Type B pancreatic cell (in vitro differentiated cells): Measurements from ENCODE around the gene SGMS1. TPM values are rescaled to one million over a fixed set of nuclear protein-coding genes. Genes with fewer than 3 reads are reported as not detected.
A peak's percentile ranks its signal among the peaks of the same experiment; 100 is the strongest.
"Not testable (repeated sequence)": the region's sequence is repeated elsewhere in the genome, so short reads cannot be mapped to it uniquely, and the experiment has no call there.

Experiments used
- DNase-seq: peaks from one replicate; pipeline ENCODE4 v3.0.0; 2021; ENCODE audit warnings: mixed read lengths; ENCODE audit not compliant: unreplicated experiment; ENCODE audit errors: extremely low spot score
- H3K27ac Mint-ChIP-seq: 2 replicates; pipeline ENCODE4 v1.8.0; 2021; ENCODE audit warnings: mild to moderate bottlenecking, mixed read lengths
- H3K27me3 Mint-ChIP-seq: 2 replicates; pipeline ENCODE4 v1.8.0; 2021; ENCODE audit warnings: mixed read lengths
- H3K36me3 Mint-ChIP-seq: 2 replicates; pipeline ENCODE4 v1.8.0; 2021; ENCODE audit warnings: mixed read lengths
- H3K4me1 Mint-ChIP-seq: one replicate; pipeline ENCODE4 v1.8.0; 2021; ENCODE audit warnings: mixed read lengths; ENCODE audit not compliant: unreplicated experiment
- H3K4me3 Mint-ChIP-seq: 2 replicates; pipeline ENCODE4 v1.8.0; 2021; ENCODE audit warnings: mild to moderate bottlenecking, mixed read lengths
- H3K9me3 Mint-ChIP-seq: 2 replicates; pipeline ENCODE4 v1.8.0; 2021; ENCODE audit warnings: mixed read lengths
- CTCF ChIP-seq: fragments of 200-600 bp; sonication (generic); conservative IDR thresholded peaks from 2 replicates; pipeline ENCODE4 v1.5.0; 2021; ENCODE audit warnings: antibody characterized with exemption, mild to moderate bottlenecking
- total RNA-seq: library from RNA; stranded (reverse); gene quantifications from 2 replicates; pipeline ENCODE4 v1.2.1, GENCODE V29; 2021; ENCODE audit warnings: low replicate concordance

SGMS1 gene
- total RNA-seq, 1 donor from 2014 or later: 15.1 TPM

- Mint-ChIP-seq H3K4me3 (no peak overlapping the region), H3K4me1 (peaks cover 4% of the 10 kb centered on the region), H3K27ac (no peak overlapping the region), H3K9me3 (no peaks in the 10 kb centered on the region), H3K36me3 (no peaks in the 10 kb centered on the region), H3K27me3 (no peaks in the 10 kb centered on the region)
- no peak for DNase-seq
- TF ChIP-seq CTCF: no peak
These were observed 82.4 kb downstream of the SGMS1 start for GRCh38 chr10:50541317-50541716.

DNA sequence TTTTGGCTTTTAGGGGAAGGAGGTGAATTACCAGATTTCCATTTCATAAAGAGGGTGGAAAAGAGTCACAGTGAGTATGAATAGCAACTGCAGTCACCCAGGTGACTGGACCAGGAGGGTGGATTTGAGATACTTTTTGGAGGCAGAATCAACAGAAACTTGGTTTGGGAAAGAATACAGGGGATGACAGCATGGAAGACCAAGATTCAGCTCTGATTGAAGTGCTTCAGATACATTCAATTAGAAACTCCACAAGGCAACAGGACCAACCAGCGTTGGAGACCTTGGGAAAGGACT, 83.0 kb downstream of the SGMS1 start:
- no peaks in the 10 kb centered on the region for H3K9me3 Mint-ChIP-seq
- H3K27me3 Mint-ChIP-seq: no peaks in the 10 kb centered on the region
- H3K27ac Mint-ChIP-seq: no peak overlapping the region
- H3K4me1 Mint-ChIP-seq: peaks cover 4% of the 10 kb centered on the region
- no peak for TF ChIP-seq CTCF
- no peaks in the 10 kb centered on the region for H3K36me3 Mint-ChIP-seq
- no peak for DNase-seq
- H3K4me3 Mint-ChIP-seq: no peak overlapping the region

DNA sequence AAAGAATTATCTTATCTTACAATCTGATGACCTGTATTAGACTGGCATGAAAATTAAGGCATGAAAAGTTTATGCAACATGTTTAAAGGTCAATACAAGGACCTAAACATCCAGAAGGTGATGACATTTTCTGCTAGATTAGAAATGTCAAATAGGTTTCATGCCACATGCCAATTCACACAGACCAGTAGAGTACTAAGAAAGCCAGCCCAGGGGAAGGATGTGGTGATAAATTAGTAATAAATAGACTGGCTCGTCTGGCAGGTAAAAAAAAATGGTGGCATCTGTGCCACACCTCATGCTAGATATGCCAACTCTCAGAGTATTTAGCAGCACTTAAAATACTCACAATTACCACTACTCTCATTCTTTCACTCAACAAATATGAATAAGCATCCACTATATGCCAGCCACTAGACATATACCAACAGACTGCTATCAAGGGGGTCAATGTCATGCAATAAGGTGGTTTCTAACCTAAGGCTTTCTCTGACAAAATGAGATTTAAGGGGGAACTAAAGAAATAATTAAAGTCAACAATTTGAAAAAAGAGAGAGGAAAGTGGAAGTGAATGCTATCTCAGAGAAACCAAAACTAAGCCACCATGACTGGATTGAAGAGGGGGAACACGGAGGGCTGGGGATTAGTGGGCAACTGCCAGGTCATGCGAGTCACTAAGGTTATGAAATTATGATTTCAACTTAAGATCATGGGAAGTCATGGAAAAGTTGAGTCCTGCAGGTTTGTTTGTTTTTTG, 83.5 kb downstream of the SGMS1 start:
- Mint-ChIP-seq H3K4me1 (peaks cover 4% of the 10 kb centered on the region), H3K4me3 (no peak overlapping the region), H3K9me3 (no peaks in the 10 kb centered on the region), H3K27me3 (no peaks in the 10 kb centered on the region), H3K27ac (no peak overlapping the region), H3K36me3 (no peaks in the 10 kb centered on the region)
- DNase-seq: no peak
- no peak for TF ChIP-seq CTCF

GRCh38 chr10:50538555-50539398, 85.0 kb downstream of the SGMS1 start:
- H3K27me3 Mint-ChIP-seq: no peaks in the 10 kb centered on the region
- peaks cover 4% of the 10 kb centered on the region for H3K4me1 Mint-ChIP-seq
- no peak for DNase-seq
- H3K4me3 Mint-ChIP-seq: no peak overlapping the region
- no peaks in the 10 kb centered on the region for H3K36me3 Mint-ChIP-seq
- no peaks in the 10 kb centered on the region for H3K9me3 Mint-ChIP-seq
- TF ChIP-seq CTCF: no peak
- H3K27ac Mint-ChIP-seq: peak overlapping the region; percentile 7

DNA sequence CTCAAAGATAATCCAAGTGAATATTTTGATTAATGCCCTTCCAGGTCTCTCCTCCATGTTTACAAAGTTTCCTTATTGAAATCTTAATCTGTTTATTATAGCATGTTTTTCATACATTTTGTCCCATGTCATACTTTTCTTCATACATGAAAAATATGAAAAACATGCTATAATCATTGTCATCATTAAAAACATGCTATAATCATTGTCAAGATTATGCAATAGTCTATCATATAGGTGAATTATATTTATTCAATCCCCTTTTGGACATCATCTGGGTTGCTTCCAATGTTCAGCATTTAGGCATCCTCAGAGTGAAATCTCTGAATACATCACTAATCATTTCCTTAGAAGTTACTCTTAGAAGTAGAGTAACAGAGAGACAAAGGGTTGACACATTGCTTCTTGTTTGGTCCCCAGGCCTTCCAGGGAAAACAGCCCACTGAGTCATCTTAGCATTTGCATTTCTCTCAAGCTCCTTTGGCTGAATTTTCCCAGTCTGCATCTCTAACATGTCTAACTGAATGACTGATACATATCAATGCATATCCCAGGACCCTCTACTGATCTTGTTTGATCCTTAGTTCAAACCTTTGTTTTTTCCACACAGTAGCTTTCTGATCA, 87.0 kb downstream of the SGMS1 start:
- no peaks in the 10 kb centered on the region for H3K36me3 Mint-ChIP-seq

DNA sequence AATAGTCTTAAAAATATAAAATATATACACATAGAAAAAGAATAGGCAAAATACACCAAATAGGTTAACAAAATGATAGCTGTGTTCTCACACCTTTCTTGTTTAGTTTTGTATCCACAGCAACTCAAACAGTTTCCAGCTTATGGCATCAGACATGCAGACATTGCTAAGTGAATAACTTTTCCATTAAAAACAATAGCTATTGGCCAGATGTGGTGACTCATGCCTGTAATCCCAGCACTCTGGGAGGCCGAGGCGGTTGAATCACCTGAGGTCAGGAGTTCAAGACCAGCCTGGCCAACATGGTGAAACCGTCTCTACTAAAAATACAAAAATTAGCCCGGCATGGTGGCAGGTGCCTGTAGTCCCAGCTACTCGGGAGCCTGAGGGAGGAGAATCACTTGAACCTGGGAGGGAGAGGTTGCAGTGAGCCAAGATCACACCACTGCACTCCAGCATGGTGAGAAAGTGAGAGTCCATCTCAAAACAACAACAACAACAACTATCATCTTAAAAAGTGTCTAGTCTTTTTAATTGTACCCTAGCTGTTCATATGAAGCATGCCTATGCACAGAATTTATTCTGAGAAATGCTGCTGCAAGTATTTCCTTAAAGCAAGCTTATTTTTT, 88.9 kb downstream of the SGMS1 start:
- not testable (repeated sequence) for H3K4me1 Mint-ChIP-seq, H3K4me3 Mint-ChIP-seq, H3K27me3 Mint-ChIP-seq, H3K36me3 Mint-ChIP-seq, H3K27ac Mint-ChIP-seq, H3K9me3 Mint-ChIP-seq, DNase-seq

More for the DNA sequence above, 87.0 kb downstream of the SGMS1 start:
- DNase-seq: no peak
- Mint-ChIP-seq H3K27ac (no peak overlapping the region), H3K4me3 (no peak overlapping the region), H3K27me3 (no peaks in the 10 kb centered on the region), H3K4me1 (peaks cover 4% of the 10 kb centered on the region), H3K9me3 (no peaks in the 10 kb centered on the region)
- no peak for TF ChIP-seq CTCF
